IPS-11a (cell line): Measurements from ENCODE around the gene MYO9A.

Source experiments
- H3K4me3 ChIP-seq: one replicate; pipeline ENCODE4 v1.5.1; 2013; ENCODE audit warnings: low read depth, low read length, control low read depth

The MYO9A gene

GRCh38 chr15:71970435-71970834 is 147.5 kb downstream of the MYO9A start:
- H3K4me3 ChIP-seq: no peak overlapping the region

- no peak overlapping the region for H3K4me3 ChIP-seq
These were observed 155.4 kb downstream of the MYO9A start for GRCh38 chr15:71962537-71962936.

GRCh38 chr15:71957026-71957425 is 160.9 kb downstream of the MYO9A start:
- H3K4me3 ChIP-seq: no peak overlapping the region

- no peak overlapping the region for H3K4me3 ChIP-seq
These were observed 166.8 kb downstream of the MYO9A start for GRCh38 chr15:71951134-71951533.

GRCh38 chr15:71945012-71945411 is 172.9 kb downstream of the MYO9A start:
- no peak overlapping the region for H3K4me3 ChIP-seq

GRCh38 chr15:71943806-71944205 is 174.1 kb downstream of the MYO9A start:
- no peak overlapping the region for H3K4me3 ChIP-seq

- no peak overlapping the region for H3K4me3 ChIP-seq
These were observed 177.9 kb downstream of the MYO9A start for GRCh38 chr15:71939981-71940588.

GRCh38 chr15:71937650-71938311 is 180.2 kb downstream of the MYO9A start:
- H3K4me3 ChIP-seq: no peak overlapping the region

- no peak overlapping the region for H3K4me3 ChIP-seq
These were observed 183.5 kb downstream of the MYO9A start for GRCh38 chr15:71934446-71934845.

- H3K4me3 ChIP-seq: no peak overlapping the region
These were observed 185.3 kb downstream of the MYO9A start for GRCh38 chr15:71932689-71933088.

- no peak overlapping the region for H3K4me3 ChIP-seq
These were observed 186.7 kb downstream of the MYO9A start for GRCh38 chr15:71931261-71931660.

- no peak overlapping the region for H3K4me3 ChIP-seq
These were observed 192.8 kb downstream of the MYO9A start for GRCh38 chr15:71925145-71925544.

- no peak overlapping the region for H3K4me3 ChIP-seq
These were observed 196.8 kb downstream of the MYO9A start for GRCh38 chr15:71921191-71921590.

GRCh38 chr15:71920573-71920972 is 197.4 kb downstream of the MYO9A start:
- no peak overlapping the region for H3K4me3 ChIP-seq

- H3K4me3 ChIP-seq: no peak overlapping the region
These were observed 201.1 kb downstream of the MYO9A start for GRCh38 chr15:71916834-71917233.

GRCh38 chr15:71914092-71914491 is 203.9 kb downstream of the MYO9A start:
- no peak overlapping the region for H3K4me3 ChIP-seq

- no peak overlapping the region for H3K4me3 ChIP-seq
These were observed 218.3 kb downstream of the MYO9A start for GRCh38 chr15:71899674-71900073.

- no peak overlapping the region for H3K4me3 ChIP-seq
These were observed 224.3 kb downstream of the MYO9A start for GRCh38 chr15:71893691-71894090.

- no peak overlapping the region for H3K4me3 ChIP-seq
These were observed 225.6 kb downstream of the MYO9A start for GRCh38 chr15:71892335-71892734.

GRCh38 chr15:71891026-71891425 is 226.9 kb downstream of the MYO9A start:
- no peak overlapping the region for H3K4me3 ChIP-seq

- no peak overlapping the region for H3K4me3 ChIP-seq
These were observed 228.0 kb downstream of the MYO9A start for GRCh38 chr15:71889947-71890346.

GRCh38 chr15:71889385-71889784 is 228.6 kb downstream of the MYO9A start:
- no peak overlapping the region for H3K4me3 ChIP-seq

GRCh38 chr15:71888797-71889196 is 229.2 kb downstream of the MYO9A start:
- H3K4me3 ChIP-seq: no peak overlapping the region
